GM18858 (cell line): ENCODE data around the gene C20orf204.
"Not testable (repeated sequence)": the region's sequence is repeated elsewhere in the genome, so short reads cannot be mapped to it uniquely, and the experiment has no call there.

Source experiments
- ATAC-seq: cut with Tn5 transposase; IDR thresholded peaks from one replicate; pipeline ENCODE4 v1.9.1; 2021; ENCODE audit not compliant: unreplicated experiment

Gene C20orf204, protein sequence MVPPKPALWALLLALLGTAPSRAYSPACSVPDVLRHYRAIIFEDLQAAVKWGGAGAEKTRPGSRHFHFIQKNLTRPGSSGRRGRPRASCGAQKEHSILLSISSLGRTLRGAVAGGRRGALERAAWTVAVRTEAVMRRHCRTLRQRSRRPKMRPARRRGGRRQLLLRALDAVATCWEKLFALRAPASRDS

DNA sequence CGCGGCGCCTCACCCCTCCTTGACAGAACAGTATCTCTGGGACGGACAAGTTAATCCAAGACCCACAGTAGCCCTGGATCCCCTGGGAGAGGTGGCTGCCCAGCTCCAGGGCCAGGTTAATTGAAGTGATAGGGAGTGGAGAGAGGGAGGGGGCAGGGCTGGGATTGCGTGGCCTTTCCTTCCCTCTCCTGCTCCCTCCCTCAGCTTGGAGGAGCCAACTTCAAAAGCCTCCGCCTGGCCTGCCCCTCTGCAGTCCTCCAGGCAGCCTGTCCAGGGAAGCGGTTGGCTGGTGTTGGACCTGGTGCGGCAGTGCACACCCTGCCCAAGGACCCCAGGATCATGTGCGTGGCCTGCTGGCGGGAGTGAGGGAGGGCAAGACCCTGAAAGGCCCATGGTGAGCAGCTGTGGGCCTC is at the start of gene C20orf204:
Gene C20orf204 (plus strand): TSS at position 250 of the 413 bp plus-strand sequence. CDS start 142 bp downstream, at position 392.
- no peak for ATAC-seq

DNA sequence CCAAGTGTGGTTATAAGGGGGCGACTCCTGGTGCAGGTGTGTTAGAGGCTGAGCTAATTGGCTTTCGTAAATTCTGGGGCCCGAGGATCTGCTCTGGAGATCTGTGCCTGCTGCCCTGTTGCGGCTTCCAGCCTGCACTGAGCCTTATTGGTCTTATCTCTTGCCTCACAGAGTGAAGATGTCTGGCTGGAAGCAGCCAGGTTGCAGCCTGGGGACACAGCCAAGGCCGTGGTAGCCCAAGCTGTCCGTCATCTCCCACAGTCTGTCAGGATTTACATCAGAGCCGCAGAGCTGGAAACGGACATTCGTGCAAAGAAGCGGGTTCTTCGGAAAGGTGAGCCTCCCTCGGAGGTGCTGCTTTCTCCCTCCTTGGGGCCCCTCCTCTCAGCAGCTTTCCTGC is 35.1 kb upstream of the C20orf204 start:
- ATAC-seq, result no peak

DNA sequence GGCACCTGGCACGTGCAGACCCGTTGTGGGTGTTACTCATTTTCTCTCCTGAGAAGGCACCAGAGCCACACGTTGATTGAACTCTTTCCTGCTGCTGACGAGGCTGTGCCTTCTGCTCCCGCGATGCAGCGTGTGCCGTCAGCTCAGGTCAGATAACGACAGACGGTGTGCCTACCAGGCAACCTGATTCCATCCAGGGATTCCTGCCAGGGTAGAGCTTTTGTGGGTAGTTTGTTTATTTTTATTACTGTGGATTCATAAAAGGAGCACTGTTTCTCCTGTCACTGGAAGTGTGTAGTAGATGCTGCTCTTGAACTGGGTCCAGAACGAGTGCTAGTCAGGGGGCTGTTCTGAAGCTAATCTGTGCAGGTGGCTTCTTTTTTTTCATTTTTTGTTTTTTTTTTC is 34.4 kb upstream of the C20orf204 start:
- ATAC-seq, result no peak

DNA sequence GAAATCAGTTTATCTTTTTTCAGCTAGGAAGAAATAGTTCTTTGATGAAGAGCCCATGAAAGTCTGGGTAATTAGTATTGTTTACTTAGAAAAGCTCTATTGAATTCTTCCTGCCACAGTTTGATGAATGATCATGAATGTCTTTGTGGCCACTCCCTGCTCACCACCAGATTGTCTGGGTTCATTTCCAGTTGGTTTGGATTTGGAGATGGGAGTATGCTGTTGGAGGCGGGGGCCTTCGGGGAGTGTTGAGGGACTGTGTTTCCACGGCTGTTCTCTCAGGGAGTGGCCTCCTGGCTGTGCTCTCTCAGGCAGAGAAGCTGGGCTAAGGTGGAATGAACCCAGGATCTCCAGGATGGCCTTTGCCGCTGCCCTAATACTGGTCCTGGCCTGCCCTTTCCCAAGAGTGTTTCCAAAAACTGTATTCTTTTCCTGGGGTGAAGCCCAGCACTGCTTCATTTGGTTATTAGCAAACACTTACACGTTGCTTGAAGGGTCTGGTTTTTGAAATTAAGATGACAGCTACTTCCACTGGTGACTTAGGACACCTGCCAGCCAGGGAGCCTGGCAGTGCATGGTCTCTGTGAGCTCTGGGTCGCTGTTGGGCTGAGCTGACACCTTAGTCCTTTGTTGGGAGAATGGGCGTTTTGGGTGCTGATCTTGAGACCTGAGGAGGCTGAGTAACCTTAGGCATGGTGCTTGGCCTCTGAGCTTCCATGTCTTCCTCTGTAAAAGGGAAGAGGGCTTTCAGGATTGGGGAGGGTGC is 31.8 kb upstream of the C20orf204 start:
- no peak for ATAC-seq

DNA sequence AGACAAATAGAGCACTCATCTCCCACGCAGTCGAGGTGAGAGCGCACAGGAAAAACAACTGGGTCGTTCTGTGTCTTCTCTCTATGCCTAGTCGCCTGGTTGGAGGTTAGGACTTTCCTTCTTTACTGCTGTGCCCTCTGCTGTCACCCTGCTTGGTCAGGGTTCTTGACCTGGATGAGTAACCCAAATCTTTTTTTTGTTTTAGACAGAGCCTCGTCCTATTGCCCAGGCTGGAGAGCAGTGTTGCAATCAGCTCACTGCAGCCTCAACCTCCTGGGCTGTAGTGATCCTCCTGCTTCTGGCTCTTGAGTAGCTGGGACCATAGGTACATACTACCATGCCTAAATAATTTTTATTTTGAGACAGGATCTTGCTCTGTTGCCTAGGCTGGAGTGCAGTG is 30.6 kb upstream of the C20orf204 start:
- ATAC-seq, result no peak

DNA sequence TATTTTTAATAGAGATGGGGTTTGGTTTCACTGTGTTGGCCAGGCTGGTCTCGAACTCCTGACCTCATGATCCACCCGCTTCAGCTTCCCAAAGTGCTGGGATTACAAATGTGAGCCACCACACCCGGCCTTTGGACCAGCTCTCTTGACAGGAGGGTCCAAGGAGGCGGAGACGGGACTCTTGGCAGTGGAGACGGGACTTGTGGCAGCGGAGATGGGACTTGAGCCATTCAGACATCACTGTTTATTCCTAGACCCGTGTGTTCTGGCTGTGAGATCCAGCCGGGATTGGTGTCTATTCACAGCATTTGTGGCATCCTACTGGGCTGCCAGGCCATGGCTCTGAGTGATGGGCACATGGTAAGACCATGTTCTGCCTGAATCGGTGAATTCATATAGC is 29.5 kb upstream of the C20orf204 start:
- ATAC-seq, result no peak

DNA sequence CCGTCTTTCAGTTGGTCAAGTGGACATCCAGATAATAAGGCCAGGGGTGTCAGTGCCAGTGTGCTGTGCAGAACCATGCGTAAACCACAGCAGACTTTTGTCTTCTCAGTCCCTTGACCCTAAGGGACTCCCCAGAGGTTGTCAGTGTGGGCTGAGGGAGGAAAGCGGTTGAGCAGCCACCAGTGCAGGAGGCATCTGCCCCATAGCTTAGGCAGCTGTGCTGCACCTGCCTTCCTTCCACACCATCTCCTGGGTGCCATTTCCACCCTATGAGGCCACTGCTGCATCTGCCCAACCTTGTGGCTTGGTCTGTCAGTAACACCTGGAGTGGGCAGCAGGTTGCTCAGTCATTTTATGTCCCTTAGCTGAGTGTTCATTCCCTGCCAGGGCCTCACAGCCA is 29.1 kb upstream of the C20orf204 start:
- ATAC-seq, result no peak

DNA sequence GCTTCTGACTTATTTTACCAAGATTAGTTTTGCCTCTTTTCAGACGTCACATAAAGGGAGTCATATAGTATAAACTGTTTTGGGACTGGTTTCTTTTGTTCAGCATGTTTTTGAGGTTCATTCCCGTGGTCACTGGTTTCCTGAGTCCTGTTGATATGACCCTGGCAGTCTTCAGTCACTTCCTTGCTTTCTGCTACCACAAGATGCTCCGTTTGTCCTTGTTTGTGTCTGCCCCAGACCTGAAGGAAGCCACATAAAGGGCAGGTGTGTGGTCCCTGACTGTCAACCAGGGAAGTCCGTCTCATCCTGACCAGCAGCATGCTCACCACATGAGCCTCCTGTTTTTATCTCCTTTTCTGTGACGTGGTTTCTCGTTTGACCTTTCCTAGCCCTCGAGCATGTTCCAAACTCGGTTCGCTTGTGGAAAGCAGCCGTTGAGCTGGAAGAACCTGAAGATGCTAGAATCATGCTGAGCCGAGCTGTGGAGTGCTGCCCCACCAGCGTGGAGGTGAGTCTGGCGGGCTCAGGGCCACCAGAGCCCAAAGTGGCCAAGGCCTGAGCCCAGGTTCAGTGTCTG is 26.1 kb upstream of the C20orf204 start:
- ATAC-seq, result no peak

DNA sequence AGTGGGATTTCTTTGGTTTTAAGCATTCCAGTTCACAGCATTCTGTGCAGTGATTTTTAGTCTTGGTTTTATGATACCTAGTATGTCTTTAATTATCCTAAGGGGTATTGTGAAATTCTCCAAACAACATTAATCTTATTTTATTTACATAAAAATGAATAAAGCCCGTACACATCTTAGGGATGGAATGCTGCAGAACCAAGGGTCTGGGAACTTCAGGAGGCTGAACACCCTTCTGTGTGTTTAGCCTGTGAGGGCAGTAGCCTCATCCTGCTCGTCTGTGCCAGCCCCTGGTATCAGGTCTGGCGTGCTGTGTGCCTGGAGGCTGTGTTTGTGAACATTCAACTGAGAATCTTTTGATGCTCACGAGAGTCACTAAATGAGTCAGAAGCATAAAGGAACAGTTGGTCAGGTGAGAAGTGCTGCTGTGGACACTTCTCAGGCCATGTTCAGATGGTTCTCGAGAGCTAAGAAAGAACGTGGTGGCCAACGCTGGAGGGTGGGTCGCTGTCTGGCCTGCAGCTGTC is 25.2 kb upstream of the C20orf204 start:
- no peak for ATAC-seq

DNA sequence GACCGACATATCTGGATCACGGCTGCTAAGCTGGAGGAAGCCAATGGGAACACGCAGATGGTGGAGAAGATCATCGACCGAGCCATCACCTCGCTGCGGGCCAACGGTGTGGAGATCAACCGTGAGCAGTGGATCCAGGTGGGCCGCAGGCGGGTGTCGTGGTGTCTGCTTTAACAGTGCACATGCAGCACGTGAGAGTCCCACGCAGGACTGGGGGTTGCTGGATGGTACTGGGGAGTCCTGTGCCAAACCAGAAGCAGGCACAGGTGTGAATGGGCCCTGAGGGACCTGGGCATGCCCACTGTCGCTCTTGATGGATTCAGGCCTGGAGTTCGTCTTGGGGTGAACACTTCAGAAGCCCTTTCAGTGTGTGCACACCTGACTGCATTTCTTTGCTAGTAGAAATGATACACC is 24.6 kb upstream of the C20orf204 start:
- no peak for ATAC-seq

DNA sequence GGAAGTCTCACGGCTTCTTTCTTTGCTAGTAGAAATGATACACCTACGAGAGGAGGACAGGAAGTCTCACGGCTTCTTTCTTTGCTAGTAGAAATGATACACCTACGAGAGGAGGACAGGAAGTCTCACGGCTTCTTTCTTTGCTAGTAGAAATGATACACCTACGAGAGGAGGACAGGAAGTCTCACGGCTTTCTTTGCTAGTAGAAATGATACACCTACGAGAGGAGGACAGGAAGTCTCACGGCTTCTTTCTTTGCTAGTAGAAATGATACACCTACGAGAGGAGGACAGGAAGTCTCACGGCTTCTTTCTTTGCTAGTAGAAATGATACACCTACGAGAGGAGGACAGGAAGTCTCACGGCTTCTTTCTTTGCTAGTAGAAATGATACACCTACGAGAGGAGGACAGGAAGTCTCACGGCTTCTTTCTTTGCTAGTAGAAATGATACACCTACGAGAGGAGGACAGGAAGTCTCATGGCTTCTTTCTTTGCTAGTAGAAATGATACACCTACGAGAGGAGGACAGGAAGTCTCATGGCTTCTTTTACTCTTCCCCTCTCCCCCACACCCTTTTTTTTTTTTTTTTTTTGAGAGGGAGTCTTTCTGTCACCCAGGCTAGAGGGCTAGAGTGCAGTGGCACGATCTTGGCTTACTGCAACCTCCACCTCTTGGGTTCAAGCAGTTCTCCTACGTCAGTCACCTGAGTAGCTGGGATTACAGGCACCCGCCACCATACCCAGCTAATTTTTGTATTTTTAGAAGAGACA is 23.4 kb upstream of the C20orf204 start:
- not testable (repeated sequence) for ATAC-seq

DNA sequence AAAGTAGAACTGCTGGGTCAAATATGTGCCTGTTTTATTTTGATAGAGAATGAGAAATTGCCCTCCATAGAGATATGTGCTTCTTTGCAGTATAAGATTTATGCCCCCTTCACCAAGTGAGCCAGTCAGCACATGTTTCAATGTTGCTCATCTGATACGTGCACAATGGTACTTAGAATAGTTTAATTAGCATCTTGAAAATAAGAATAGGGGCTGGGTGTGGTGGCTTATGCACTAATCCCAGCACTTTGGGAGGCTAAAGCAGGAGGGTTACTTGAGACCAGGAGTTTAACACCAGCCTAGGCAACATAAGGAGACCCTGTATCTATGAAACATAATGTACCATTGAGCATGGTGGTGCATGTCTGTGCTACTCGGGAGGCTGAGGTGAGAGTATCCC is 20.3 kb upstream of the C20orf204 start:
- ATAC-seq, result no peak

DNA sequence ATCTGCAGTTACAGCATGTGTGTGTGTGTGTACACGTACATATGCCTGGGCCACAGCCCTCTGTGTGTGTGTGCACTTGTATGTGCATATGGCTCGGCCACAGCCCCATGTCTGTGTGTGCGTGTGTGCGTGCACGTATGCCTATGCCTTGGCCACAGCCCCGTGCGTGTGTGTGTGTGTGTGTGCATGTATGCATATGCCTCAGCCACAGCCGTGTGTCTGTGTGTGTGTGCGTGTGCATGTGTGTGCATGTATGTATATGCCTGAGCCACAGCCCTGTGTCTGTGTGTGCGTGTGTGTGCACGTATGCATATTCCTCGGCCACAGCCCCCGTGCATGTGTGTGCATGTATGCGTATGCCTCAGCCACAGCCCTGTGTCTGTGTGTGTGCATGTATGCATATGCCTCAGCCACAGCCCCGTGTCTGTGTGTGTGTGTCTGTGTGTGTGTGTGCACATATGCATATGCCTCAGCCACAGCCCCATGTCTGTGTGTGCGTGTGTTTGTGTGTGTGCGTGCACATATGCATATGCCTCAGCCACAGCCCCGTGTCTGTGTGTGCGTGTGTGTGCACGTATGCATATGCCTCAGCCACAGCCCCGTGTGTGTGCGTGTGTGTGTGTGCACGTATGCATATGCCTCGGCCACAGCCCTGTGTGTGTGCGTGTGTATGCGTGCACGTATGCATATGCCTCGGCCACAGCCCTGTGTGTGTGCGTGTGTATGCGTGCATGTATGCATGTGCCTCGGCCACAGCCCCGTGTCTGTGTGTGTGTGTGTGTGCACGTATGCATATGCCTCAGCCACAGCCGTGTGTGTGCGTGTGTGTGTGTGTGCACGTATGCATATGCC is 14.6 kb upstream of the C20orf204 start:
- no peak for ATAC-seq

DNA sequence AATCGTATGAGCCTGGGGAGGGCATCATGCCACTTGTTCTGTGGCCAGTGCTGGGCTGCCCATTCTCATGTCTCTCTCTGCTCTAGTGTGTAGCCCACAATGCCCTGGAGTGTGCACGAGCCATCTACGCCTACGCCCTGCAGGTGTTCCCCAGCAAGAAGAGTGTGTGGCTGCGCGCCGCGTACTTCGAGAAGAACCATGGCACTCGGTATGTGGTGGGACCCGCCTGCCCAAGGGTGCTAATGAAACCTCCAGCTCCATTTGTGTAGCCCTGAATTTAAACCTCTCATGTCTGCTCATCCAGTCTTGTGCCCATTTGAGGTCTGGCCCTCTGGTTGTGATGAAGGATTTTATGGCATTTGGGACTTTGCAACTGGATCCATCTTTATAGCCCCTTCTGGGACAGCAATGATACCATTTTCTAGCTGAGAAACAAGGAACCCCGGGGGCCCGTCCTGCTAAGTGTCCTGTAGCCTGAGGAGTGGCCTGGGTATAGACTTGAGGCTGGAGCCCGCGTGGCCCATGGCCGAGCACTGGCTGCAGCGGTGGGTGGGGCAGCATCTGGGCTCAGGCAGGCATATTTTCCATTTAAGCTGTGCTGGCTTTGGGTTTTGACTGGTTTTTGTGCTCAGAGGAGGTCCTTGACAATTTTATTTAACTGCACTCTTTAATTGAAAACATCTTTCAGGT is 13.2 kb upstream of the C20orf204 start:
- ATAC-seq, result no peak

DNA sequence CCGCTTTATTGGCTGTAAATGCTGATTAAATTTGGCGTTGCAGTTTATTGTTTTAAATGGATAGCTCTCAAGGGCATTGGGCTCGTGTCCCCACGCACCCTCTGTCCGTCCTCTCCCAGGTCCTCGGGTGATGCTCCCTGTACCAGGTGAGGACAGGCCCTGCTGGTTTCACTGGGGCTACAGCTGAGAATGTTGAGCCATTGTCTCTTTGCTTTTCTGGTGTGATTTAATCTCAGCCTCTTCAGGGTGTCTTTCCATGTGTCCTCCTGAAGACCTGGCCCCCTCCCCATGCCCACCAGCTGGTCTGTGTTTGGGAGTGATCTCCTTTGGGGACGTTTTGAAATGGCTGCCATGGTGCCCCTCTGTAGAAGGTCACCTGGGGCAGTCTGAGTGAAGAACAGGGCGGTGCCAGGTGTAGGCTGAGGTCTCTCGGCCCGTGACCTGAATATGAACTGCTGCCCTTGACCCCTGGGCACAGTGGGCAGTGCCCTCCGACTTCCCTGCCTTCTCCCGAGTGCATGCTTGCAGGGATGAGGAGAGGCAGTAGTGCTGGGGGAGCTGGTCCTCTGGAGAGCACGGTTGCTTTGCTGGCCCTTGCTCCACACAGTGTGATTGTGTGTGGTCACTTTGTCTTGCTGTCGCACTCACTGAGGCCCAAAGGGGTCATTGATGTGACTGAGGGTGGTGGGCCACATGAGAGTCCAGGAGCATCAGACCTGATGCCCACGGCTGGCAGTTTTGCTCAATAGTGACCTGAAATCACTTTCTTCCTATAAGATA is 12.4 kb upstream of the C20orf204 start:
- ATAC-seq, result no peak

DNA sequence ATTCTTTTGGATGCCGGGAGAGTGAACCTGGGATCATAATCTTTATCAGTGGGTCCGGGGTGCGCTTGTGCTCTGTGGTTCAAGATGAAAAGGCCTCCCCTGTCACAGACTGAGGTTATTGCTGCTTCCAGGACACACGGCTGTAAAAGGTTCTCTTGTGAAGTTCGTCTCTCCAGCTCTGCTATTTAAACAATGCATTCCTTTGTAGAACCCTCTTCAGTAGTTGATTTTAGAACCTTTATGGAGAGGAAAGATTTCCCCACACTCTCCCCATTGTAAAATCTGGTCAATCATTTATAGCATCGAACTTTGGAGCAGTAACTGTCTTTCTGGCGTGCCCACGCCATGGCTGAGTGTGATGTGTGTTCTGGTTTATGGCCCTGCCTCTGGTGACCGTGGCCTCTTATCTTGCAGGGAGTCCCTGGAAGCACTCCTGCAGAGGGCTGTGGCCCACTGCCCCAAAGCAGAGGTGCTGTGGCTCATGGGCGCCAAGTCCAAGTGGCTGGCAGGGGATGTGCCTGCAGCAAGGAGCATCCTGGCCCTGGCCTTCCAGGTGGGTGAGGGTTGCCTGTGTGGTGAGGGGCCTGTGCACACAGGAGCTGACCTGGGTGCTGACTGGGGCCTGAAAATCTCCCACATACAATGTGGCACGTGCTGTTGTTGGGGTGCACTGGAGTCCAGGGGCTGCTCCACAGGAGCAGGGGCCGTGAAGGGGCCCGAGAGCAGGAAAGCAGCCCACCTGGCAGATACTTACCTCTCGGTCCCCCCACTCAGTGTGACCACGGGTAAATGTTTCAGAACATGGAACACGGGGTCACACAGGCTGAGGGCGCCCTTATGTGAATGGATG is 11.6 kb upstream of the C20orf204 start:
- no peak for ATAC-seq

DNA sequence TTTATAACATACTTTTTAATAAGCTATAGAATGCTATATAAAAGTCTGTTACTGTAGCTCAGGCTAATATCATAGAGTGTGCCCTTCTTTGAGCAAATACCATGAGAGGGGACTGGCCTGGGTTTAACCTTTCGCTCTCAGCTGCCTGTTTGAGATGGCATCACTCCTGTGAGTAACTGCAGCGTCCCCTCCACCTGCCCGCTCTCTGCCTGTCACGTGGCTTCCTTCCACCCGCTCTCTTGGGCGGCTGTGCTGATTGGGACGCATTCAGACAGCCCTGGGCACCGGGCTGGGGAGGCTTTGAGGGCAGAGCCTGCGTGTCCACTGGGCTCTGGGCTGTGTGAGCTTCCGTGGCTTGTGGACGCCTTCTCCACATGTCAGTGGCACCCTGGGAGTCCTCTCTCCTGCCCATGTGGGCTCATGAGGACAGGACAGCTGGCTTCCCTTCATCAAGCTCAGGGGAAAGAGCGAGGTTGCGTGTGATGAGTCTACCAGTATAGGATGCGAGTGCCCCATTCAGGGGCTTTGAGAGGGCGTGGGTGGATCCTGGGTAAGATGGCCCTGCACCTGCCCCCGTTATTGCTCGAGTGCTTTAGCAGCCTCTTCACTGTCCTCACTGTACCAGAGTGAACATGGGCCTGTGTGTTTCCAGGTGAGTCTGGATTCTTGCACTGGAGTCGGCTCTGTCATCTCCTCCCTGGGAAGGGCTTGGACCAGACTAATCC is 10.7 kb upstream of the C20orf204 start:
- no peak for ATAC-seq
